Jurkat, Clone E6-1 (cell line): ENCODE data around the gene INCENP.
"Not testable (repeated sequence)": the region's sequence is repeated elsewhere in the genome, so short reads cannot be mapped to it uniquely, and the experiment has no call there.

ENCODE experiments used
- DNase-seq: peaks from one replicate; pipeline ENCODE4 v3.0.0-alpha.2; 2011; ENCODE audit warnings: low read depth, low spot score
- H3K4me3 ChIP-seq: 2 replicates; pipeline ENCODE4 v1.5.1; 2011; ENCODE audit warnings: mild to moderate bottlenecking, low read length, control low read depth, moderate library complexity

Gene INCENP

GRCh38 chr11:62152245-62153086 is 28.7 kb downstream of the INCENP start:
- no peak overlapping the region for H3K4me3 ChIP-seq
- DNase-seq = no peak

- DNase-seq = no peak
- H3K4me3 ChIP-seq = no peak overlapping the region
Observed at GRCh38 chr11:62153087-62153395, 29.2 kb downstream of the INCENP start.

GRCh38 chr11:62153617-62154016 is 29.8 kb downstream of the INCENP start:
- DNase-seq = no peak
- H3K4me3 ChIP-seq = no peak overlapping the region

GRCh38 chr11:62157603-62158002 is 33.8 kb downstream of the INCENP start:
- DNase-seq = no peak
- no peak overlapping the region for H3K4me3 ChIP-seq

GRCh38 chr11:62166371-62166770 is 42.6 kb downstream of the INCENP start:
- no peak overlapping the region for H3K4me3 ChIP-seq
- DNase-seq = no peak

DNA sequence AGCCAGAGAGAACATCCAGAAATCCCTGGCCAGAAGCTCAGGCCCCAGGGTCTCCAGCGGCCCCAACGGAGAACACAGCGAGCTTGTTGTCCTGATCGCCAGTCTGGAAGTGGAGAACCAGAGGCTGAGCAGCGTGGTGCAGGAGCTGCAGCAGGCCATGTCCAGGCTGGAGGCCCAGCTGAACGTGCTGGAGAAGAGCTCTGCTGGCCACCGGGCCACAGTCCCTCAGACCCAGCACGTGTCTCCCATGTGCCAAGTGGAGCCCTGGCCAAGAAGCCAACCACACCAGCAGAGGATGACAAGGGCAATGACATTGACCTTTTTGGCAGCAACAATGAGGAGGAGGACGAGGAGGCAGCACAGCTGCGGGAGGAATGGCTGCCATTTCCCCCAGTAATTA is 45.6 kb downstream of the INCENP start:
- no peak for DNase-seq
- H3K4me3 ChIP-seq = no peak overlapping the region

DNA sequence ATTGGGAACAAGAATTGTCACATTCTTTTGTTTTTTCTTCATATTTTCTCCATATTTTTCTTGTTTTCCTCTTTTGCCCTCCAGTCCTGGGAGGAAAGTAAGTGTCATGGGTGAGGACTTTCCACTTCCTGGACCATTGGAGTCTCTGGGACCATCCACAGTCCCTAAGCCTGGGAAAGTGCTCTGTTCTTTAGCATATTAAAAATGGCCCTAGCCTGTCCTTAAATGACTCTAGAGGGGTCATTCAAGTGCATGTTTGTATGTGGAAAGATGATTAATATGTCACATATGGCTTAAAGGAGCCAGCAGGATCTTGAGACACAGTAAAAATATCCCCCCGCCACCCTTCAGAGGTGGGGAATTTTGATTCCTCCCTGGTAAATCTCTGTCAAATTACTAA is 46.1 kb downstream of the INCENP start:
- DNase-seq = no peak
- H3K4me3 ChIP-seq = no peak overlapping the region

DNA sequence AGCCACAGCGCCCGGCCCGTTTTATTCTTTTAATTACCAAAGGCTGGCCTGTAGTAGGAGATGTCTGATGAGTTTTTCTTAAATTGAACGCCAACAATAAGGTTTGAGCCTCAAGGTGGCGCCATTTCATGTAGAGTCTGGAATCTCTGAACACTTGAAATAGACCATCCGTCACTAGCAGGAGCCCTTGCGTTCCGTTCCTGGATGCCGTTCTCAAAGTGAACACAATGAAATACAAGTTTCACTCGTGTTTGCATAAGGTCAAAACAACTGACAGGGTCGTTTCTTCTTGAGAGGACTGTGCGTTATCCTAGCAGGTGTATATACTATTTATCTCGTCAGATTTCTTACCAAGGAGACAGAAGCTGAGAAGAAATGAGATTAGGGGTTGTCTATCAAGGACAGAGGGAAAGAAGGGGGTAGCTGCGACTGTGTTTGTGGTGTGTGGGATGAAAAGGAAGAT is 47.5 kb downstream of the INCENP start:
- no peak overlapping the region for H3K4me3 ChIP-seq
- peak; percentile 87 for DNase-seq

GRCh38 chr11:62172294-62172693 is 48.5 kb downstream of the INCENP start:
- DNase-seq = no peak
- H3K4me3 ChIP-seq = no peak overlapping the region

DNA sequence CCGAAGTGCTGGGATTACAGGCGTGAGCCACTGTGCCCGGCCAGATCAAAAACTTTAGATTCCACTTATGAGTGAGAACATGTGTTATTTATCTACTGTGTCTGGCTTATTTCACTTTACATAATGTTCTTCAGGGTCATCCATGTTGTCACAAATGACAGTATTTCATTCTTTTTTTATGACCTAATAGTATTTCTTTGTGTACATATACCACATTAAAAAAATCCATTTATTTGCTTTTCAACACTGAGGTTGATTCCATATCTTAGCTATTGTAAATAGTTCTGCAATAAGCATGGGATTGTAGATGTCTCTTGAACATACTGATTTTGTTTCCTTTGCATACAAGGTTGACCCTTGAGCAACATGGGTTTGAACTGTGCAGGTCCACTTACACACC is 53.0 kb downstream of the INCENP start:
- no peak overlapping the region for H3K4me3 ChIP-seq
- DNase-seq = no peak

DNA sequence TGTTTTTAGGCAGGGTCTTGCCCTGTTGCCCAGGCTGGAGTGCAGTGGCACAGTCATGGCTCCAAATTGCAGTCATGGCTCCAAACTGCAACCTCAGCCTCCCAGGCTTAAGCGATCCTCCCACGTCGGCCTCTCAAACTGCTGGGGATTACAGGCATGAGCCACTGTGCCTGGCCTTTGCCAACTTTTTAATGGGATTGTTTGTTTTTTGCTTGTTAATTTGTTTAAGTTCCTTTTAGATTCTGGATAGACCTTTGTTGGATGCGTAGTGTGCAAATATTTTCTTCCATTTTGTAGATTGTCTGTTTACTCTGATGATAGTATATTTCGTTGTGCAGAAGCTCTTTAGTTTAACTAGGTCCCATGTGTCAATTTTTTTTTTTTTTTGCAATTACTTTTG is 56.2 kb downstream of the INCENP start:
- DNase-seq = no peak
- no peak overlapping the region for H3K4me3 ChIP-seq

GRCh38 chr11:62181097-62181496 is 57.3 kb downstream of the INCENP start:
- no peak for DNase-seq
- H3K4me3 ChIP-seq = no peak overlapping the region

- H3K4me3 ChIP-seq = no peak overlapping the region
- no peak for DNase-seq
Observed at GRCh38 chr11:62182147-62182891, 58.5 kb downstream of the INCENP start.

- DNase-seq = no peak
- no peak overlapping the region for H3K4me3 ChIP-seq
Observed at GRCh38 chr11:62186195-62186594, 62.4 kb downstream of the INCENP start.

DNA sequence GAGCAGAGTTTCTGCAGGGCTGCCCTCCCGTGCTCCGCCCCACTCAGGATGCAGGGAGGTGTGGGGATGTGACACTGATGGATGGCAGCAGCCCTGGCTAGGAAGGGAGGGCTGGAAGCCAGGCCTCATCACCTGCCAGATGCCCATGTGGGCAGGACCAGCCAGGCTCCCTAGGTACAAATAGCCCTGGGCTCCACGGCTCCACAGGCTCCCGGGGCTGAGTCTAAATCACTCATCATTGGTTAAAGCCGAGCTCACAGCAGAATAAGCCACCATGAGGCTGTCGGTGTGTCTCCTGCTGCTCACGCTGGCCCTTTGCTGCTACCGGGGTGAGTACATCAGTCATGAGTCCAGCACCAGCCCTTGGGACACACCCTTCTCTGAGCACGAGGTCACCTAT is 66.2 kb downstream of the INCENP start, which contains the start of gene SCGB1D1:
SCGB1D1 (plus strand) TSS at position 206 of the 400 bp plus-strand sequence; CDS start at position 275, 69 bp downstream.
- H3K4me3 ChIP-seq = no peak within 1 kb of the TSS
- no peak for DNase-seq

DNA sequence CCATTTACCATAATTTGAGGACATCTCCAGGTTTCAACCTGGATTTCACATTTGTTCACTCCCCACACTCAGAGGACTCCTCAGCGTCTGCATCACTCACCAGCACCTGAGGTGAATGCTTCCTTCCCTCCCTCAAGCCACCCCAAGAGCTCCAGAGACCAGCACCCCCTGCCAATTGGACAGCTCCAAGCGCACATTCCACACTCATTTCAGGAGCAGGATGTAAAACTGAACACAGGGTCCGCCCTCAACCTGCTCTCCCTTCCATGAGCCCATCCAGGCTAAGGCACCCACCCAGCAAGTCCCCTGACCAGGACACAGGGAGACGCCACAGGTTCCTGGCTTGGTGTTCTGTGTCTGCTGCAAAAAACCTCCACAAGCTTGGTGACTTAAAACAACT is 70.1 kb downstream of the INCENP start:
- DNase-seq = no peak
- H3K4me3 ChIP-seq = no peak overlapping the region

- not testable (repeated sequence) for H3K4me3 ChIP-seq, DNase-seq
Observed at GRCh38 chr11:62195010-62195409, 71.2 kb downstream of the INCENP start.

GRCh38 chr11:62195945-62196344 is 72.1 kb downstream of the INCENP start:
- H3K4me3 ChIP-seq = no peak overlapping the region
- DNase-seq = no peak

DNA sequence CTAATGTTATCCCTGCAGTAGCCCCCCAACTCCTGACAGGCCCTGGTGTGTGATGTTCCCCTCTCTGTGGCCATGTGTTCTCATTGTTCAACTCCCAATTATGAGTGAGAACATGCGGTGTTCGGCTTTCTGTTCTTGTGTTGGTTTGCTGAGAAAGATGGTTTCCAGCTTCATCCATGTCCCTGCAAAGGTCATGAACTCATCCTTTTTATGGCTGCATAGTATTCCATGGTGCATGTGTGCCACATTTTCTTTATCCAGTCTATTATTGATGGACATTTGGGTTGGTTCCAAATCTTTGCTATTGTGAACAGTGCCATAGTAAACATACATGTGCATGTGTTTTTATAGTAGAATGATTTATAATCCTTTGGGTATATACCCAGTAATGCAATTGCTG is 73.6 kb downstream of the INCENP start:
- not testable (repeated sequence) for DNase-seq, H3K4me3 ChIP-seq

- DNase-seq = no peak
- no peak overlapping the region for H3K4me3 ChIP-seq
Observed at GRCh38 chr11:62201376-62201775, 77.6 kb downstream of the INCENP start.
